ENCODE measurements around the gene SMARCD1.

DNA sequence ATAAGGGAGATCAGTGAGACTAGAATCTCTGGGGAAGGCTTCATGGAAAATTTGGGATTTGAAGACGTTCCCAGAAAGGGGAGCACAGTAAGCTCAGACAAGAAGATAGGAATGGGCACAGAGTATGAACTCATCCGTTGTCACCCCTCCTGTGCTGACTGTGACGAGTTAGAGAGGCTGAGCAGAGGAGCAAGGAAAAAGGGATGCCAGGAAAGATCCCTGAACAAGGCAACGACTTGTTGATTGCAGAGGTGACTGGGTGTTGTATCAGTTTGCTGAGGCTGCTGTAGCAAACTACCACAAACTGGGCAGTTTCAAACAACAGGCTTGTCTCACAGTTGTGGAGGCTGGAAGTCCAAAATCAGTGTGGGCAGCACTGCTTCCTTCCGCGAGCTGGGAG, 12.8 kb downstream of the SMARCD1 start:
- TF ChIP-seq, protein P1, sequence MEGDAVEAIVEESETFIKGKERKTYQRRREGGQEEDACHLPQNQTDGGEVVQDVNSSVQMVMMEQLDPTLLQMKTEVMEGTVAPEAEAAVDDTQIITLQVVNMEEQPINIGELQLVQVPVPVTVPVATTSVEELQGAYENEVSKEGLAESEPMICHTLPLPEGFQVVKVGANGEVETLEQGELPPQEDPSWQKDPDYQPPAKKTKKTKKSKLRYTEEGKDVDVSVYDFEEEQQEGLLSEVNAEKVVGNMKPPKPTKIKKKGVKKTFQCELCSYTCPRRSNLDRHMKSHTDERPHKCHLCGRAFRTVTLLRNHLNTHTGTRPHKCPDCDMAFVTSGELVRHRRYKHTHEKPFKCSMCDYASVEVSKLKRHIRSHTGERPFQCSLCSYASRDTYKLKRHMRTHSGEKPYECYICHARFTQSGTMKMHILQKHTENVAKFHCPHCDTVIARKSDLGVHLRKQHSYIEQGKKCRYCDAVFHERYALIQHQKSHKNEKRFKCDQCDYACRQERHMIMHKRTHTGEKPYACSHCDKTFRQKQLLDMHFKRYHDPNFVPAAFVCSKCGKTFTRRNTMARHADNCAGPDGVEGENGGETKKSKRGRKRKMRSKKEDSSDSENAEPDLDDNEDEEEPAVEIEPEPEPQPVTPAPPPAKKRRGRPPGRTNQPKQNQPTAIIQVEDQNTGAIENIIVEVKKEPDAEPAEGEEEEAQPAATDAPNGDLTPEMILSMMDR (IDR thresholded peaks at IDR 0.05) = no peak
- no peak for TF ChIP-seq POLR2A (IDR thresholded peaks at IDR 0.05)

All from upper lobe of left lung (tissue), 4 donors.